SK-N-SH treated with all-trans-retinoic acid at 6 μM for 48 hours (cell line): ENCODE measurements around the gene GCGR.
A peak's percentile ranks its signal among the peaks of the same experiment; 100 is the strongest.

Source experiments
- BACH2 ChIP-seq: fragments of 250-450 bp; sonication (Bioruptor Pico); IDR thresholded peaks from 2 replicates; pipeline ENCODE4 v1.9.0; 2021; ENCODE audit warnings: mild to moderate bottlenecking, borderline replicate concordance
- CSDC2 ChIP-seq: fragments of 250-450 bp; sonication (Bioruptor Pico); IDR thresholded peaks from 2 replicates; pipeline ENCODE4 v1.5.0; 2020; ENCODE audit warnings: mild to moderate bottlenecking, moderate library complexity
- ESRRG ChIP-seq: fragments of 250-450 bp; sonication (Bioruptor Pico); IDR thresholded peaks from 2 replicates; pipeline ENCODE4 v1.6.1; 2021; ENCODE audit warnings: mild to moderate bottlenecking
- GLIS3 ChIP-seq: fragments of 250-450 bp; sonication (Bioruptor Pico); IDR thresholded peaks from 2 replicates; pipeline ENCODE4 v1.5.0; 2020; ENCODE audit warnings: mild to moderate bottlenecking, moderate library complexity
- RARB ChIP-seq: fragments of 250-450 bp; sonication (Bioruptor Pico); IDR thresholded peaks from 2 replicates; pipeline ENCODE4 v1.8.0; 2021; ENCODE audit warnings: mild to moderate bottlenecking, moderate library complexity
- SNAI2 ChIP-seq: fragments of 250-450 bp; sonication (Bioruptor Pico); IDR thresholded peaks from 2 replicates; pipeline ENCODE4 v1.5.0; 2020; ENCODE audit warnings: mild to moderate bottlenecking, moderate library complexity
- ZFP3 ChIP-seq: fragments of 250-450 bp; sonication (Bioruptor Pico); IDR thresholded peaks from 2 replicates; pipeline ENCODE4 v1.5.0; 2020; ENCODE audit warnings: mild to moderate bottlenecking, moderate library complexity
- ZFP30 ChIP-seq: fragments of 450-650 bp; formaldehyde crosslinking; IDR thresholded peaks from 2 replicates; pipeline ENCODE4 v1.5.0; 2022; ENCODE audit warnings: mild to moderate bottlenecking, moderate library complexity
- ZNF70 ChIP-seq: fragments of 450-650 bp; formaldehyde crosslinking; IDR thresholded peaks from 2 replicates; pipeline ENCODE4 v1.5.0; 2020; ENCODE audit warnings: mild to moderate bottlenecking, moderate library complexity
- TF ChIP-seq, protein P1 (sequence below): fragments of 250-450 bp; sonication (Bioruptor Pico); IDR thresholded peaks from 2 replicates; pipeline ENCODE4 v1.5.1; 2020; ENCODE audit warnings: low read depth, mild to moderate bottlenecking, moderate library complexity
- TF ChIP-seq, protein P2 (sequence below): fragments of 250-450 bp; sonication (Bioruptor Pico); IDR thresholded peaks from 2 replicates; pipeline ENCODE4 v1.5.0; 2020; ENCODE audit warnings: mild to moderate bottlenecking, moderate library complexity
- TF ChIP-seq, protein P3 (sequence below): fragments of 250-450 bp; sonication (Bioruptor Pico); IDR thresholded peaks from 2 replicates; pipeline ENCODE4 v1.8.0; 2020; ENCODE audit warnings: mild to moderate bottlenecking, moderate library complexity, borderline replicate concordance

DNA sequence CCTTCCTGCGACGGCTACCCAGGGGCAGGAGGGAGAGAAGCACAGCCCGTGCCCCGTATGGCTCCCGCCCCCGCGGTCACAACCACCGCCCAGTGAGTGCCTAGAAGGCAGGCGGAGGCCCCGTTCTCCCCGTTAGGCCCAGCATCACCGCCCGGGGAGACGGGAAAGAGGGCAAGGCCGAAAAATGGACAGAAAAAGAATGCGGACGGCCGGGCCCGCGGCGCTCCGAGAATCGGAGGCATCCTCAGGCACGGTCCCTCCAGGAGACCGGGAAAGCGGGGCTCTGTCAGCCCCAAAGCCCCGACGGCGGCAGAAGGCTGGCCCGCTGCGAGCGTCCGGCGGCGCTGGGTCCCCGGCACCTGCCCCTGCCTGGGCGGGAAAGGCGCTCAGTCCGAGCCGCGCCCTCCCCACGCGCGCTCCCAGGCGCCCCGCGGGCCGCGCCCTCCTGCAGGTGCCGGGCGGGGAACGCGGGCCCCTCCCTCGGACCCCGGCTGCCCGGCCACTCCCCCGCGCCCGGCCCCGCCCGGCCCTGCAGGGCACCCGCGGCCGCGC is 28.7 kb downstream of the GCGR start:
- no peak for TF ChIP-seq ZNF70 (CRISPR knock-in tag)
- TF ChIP-seq ESRRG (CRISPR knock-in tag): 0 out of 2 replicates have a peak, but pooled peaks have one; percentile 14
- peak; percentile 69; the same call in 1 of the 2 replicates for TF ChIP-seq SNAI2
- no peak for TF ChIP-seq ZFP30 (CRISPR knock-in tag)
- TF ChIP-seq, protein P1, sequence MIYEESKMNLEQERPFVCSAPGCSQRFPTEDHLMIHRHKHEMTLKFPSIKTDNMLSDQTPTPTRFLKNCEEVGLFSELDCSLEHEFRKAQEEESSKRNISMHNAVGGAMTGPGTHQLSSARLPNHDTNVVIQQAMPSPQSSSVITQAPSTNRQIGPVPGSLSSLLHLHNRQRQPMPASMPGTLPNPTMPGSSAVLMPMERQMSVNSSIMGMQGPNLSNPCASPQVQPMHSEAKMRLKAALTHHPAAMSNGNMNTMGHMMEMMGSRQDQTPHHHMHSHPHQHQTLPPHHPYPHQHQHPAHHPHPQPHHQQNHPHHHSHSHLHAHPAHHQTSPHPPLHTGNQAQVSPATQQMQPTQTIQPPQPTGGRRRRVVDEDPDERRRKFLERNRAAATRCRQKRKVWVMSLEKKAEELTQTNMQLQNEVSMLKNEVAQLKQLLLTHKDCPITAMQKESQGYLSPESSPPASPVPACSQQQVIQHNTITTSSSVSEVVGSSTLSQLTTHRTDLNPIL: no peak
- no peak for TF ChIP-seq BACH2 (CRISPR knock-in tag)
- no peak for TF ChIP-seq ZFP3 (CRISPR knock-in tag)
- no peak for TF ChIP-seq GLIS3 (CRISPR knock-in tag)
- no peak for TF ChIP-seq CSDC2 (CRISPR knock-in tag)
- no peak for TF ChIP-seq RARB (CRISPR knock-in tag)
- TF ChIP-seq, protein P2, sequence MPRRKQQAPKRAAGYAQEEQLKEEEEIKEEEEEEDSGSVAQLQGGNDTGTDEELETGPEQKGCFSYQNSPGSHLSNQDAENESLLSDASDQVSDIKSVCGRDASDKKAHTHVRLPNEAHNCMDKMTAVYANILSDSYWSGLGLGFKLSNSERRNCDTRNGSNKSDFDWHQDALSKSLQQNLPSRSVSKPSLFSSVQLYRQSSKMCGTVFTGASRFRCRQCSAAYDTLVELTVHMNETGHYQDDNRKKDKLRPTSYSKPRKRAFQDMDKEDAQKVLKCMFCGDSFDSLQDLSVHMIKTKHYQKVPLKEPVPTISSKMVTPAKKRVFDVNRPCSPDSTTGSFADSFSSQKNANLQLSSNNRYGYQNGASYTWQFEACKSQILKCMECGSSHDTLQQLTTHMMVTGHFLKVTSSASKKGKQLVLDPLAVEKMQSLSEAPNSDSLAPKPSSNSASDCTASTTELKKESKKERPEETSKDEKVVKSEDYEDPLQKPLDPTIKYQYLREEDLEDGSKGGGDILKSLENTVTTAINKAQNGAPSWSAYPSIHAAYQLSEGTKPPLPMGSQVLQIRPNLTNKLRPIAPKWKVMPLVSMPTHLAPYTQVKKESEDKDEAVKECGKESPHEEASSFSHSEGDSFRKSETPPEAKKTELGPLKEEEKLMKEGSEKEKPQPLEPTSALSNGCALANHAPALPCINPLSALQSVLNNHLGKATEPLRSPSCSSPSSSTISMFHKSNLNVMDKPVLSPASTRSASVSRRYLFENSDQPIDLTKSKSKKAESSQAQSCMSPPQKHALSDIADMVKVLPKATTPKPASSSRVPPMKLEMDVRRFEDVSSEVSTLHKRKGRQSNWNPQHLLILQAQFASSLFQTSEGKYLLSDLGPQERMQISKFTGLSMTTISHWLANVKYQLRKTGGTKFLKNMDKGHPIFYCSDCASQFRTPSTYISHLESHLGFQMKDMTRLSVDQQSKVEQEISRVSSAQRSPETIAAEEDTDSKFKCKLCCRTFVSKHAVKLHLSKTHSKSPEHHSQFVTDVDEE (CRISPR knock-in tag): no peak
- TF ChIP-seq, protein P3, sequence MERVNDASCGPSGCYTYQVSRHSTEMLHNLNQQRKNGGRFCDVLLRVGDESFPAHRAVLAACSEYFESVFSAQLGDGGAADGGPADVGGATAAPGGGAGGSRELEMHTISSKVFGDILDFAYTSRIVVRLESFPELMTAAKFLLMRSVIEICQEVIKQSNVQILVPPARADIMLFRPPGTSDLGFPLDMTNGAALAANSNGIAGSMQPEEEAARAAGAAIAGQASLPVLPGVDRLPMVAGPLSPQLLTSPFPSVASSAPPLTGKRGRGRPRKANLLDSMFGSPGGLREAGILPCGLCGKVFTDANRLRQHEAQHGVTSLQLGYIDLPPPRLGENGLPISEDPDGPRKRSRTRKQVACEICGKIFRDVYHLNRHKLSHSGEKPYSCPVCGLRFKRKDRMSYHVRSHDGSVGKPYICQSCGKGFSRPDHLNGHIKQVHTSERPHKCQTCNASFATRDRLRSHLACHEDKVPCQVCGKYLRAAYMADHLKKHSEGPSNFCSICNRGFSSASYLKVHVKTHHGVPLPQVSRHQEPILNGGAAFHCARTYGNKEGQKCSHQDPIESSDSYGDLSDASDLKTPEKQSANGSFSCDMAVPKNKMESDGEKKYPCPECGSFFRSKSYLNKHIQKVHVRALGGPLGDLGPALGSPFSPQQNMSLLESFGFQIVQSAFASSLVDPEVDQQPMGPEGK (CRISPR knock-in tag): no peak
